RKO (cell line): ENCODE data around the gene APOA5.
"Not testable (repeated sequence)": the region's sequence is repeated elsewhere in the genome, so short reads cannot be mapped to it uniquely, and the experiment has no call there.

Experiments used
- DNase-seq: peaks from one replicate; pipeline ENCODE4 v3.0.0-alpha.2; 2016; ENCODE audit warnings: low spot score

Gene APOA5

GRCh38 chr11:116827461-116827860, 35.8 kb upstream of the APOA5 start:
- no peak for DNase-seq

GRCh38 chr11:116826751-116827431, 35.2 kb upstream of the APOA5 start:
- no peak for DNase-seq

GRCh38 chr11:116825854-116826750, 34.4 kb upstream of the APOA5 start:
- no peak for DNase-seq

GRCh38 chr11:116825434-116825833, 33.8 kb upstream of the APOA5 start:
- no peak for DNase-seq

GRCh38 chr11:116823031-116823843, 31.6 kb upstream of the APOA5 start, which contains the start of gene APOA4:
TSS of gene APOA4 (minus strand) at chr11:116823304. CDS start at chr11:116823191, 113 bp downstream.
- DNase-seq = no peak

- DNase-seq = no peak
Measured at GRCh38 chr11:116822575-116822974, 30.9 kb upstream of the APOA5 start.

- no peak for DNase-seq
Measured at GRCh38 chr11:116821050-116821918, 29.6 kb upstream of the APOA5 start.

- no peak for DNase-seq
Measured at GRCh38 chr11:116819049-116819448, 27.4 kb upstream of the APOA5 start.

GRCh38 chr11:116814502-116814901, 22.8 kb upstream of the APOA5 start:
- DNase-seq = no peak

GRCh38 chr11:116813781-116814471, 22.2 kb upstream of the APOA5 start:
- DNase-seq = no peak

GRCh38 chr11:116813170-116813569, 21.5 kb upstream of the APOA5 start:
- no peak for DNase-seq

- no peak for DNase-seq
Measured at GRCh38 chr11:116812109-116812508, 20.4 kb upstream of the APOA5 start.

- no peak for DNase-seq
Measured at GRCh38 chr11:116811194-116811593, 19.5 kb upstream of the APOA5 start.

- DNase-seq = no peak
Measured at GRCh38 chr11:116808262-116809175, 16.8 kb upstream of the APOA5 start.

- DNase-seq = no peak
Measured at GRCh38 chr11:116807601-116808261, 16.1 kb upstream of the APOA5 start.

- DNase-seq = no peak
Measured at GRCh38 chr11:116804001-116804400, 12.3 kb upstream of the APOA5 start.

- DNase-seq = not testable (repeated sequence)
Measured at GRCh38 chr11:116801662-116802061, 10.0 kb upstream of the APOA5 start.

- DNase-seq = no peak
Measured at GRCh38 chr11:116800610-116801009, 8.9 kb upstream of the APOA5 start.

- DNase-seq = no peak
Measured at GRCh38 chr11:116798368-116798767, 6.7 kb upstream of the APOA5 start.
